K562 (cell line): ENCODE results near the gene ACBD5. TPM values are rescaled to one million over a fixed set of nuclear protein-coding genes. Genes with fewer than 3 reads are reported as not detected.

Source experiments
- ATAC-seq: fragments of 200-7000 bp; cut with Tn5 transposase; 3 replicates; pipeline ENCODE4 v1.9.1; 2020; ENCODE audit warnings: moderate library complexity
- BruUV-seq: library from RNA; stranded (reverse); fragments of 400-500 nt; replicated peaks from 2 replicates; lab custom pipeline; 2021; lab: Mats Ljungman, UMichigan
- CTCF ChIA-PET: fragments of 300-600 bp; formaldehyde crosslinking; extraction: SDS; loops from one replicate; lab custom pipeline; 2021; ENCODE audit warnings: low intra/inter-chr PET ratio; lab: Yijun Ruan, JAX
- POLR2A ChIA-PET: fragments of 300-600, 350-650 bp; sonication (Branson Sonifier 250); formaldehyde crosslinking; extraction: SDS; loops from one replicate; lab custom pipeline; 2021; ENCODE audit warnings: antibody characterized with exemption, inconsistent platforms; lab: Yijun Ruan, JAX
- DNase-seq, 4 experiments: peaks; one replicate each; pipeline versions ENCODE4 v3.0.0 to v3.0.0-alpha.2; 2011 to 2018; ENCODE audit warnings: low spot score in 3 of 4, mixed read lengths in 3 of 4; ENCODE audit errors: extremely low read depth in 1 of 4
- FAIRE-seq: peaks from 2 replicates; lab custom pipeline; 2011; peaks lifted over from hg19 to GRCh38; lab: Jason Lieb, UNC
- H2AFZ ChIP-seq: 2 replicates; pipeline ENCODE4 v1.6.0; 2011; ENCODE audit warnings: low read depth, low read length, control low read depth, inconsistent platforms
- H3K27ac ChIP-seq: fragments of 200-600 bp; 3 replicates; pipeline ENCODE4 v1.8.0; 2011; ENCODE audit warnings: low read depth, mild to moderate bottlenecking, control low read depth, inconsistent platforms, low read length, moderate library complexity, mixed read lengths; ENCODE audit errors: extremely low read depth
- H3K27me3 ChIP-seq, 2 experiments: fragments of 300-600 bp in 1 of 2; 2 replicates in 1 of 2; 3 replicates in 1 of 2; pipeline versions ENCODE4 v1.6.0 to v1.8.0; 2011; ENCODE audit warnings: inconsistent platforms in 2 of 2, low read length in 2 of 2, mild to moderate bottlenecking in 1 of 2, mixed read lengths in 1 of 2, moderate library complexity in 1 of 2; ENCODE audit not compliant: control insufficient read depth in 2 of 2, insufficient read depth in 2 of 2
- H3K36me3 ChIP-seq: fragments of 300-600 bp; 3 replicates; pipeline ENCODE4 v1.8.0; 2011; ENCODE audit warnings: mild to moderate bottlenecking, low read length, inconsistent platforms; ENCODE audit not compliant: control insufficient read depth, insufficient read depth
- H3K4me1 ChIP-seq, 2 experiments: fragments of 200-600 bp in 1 of 2; replicated peaks in 1 of 2; 2 replicates in 1 of 2; 3 replicates in 1 of 2; pipeline versions ENCODE4 v1.5.1 to v1.8.0; 2011; ENCODE audit warnings: inconsistent platforms in 2 of 2, low read length in 2 of 2, mild to moderate bottlenecking in 1 of 2, mixed read lengths in 1 of 2, moderate library complexity in 1 of 2; ENCODE audit not compliant: control insufficient read depth in 2 of 2, insufficient read depth in 2 of 2
- H3K4me2 ChIP-seq: 2 replicates; pipeline ENCODE4 v1.6.1; 2011; ENCODE audit warnings: low read length, control low read depth, inconsistent platforms, mixed read lengths; ENCODE audit not compliant: insufficient read depth
- H3K4me3 ChIP-seq: fragments of 200-600 bp; sonication (generic), shearing (Covaris generic); 2 replicates; pipeline ENCODE4 v1.5.1; 2016; ENCODE audit warnings: control low read depth, inconsistent platforms
- H3K79me2 ChIP-seq: fragments of 200-600 bp; 3 replicates; pipeline ENCODE4 v1.8.0; 2011; ENCODE audit warnings: low read length, inconsistent platforms; ENCODE audit not compliant: control insufficient read depth, insufficient read depth
- H3K9ac ChIP-seq, 2 experiments: 2 replicates each; pipeline versions ENCODE4 v1.6.0 to v1.6.1; 2011; ENCODE audit warnings: low read depth in 2 of 2, low read length in 2 of 2, control low read depth in 1 of 2, inconsistent platforms in 1 of 2, mild to moderate bottlenecking in 1 of 2, mixed read lengths in 1 of 2; ENCODE audit not compliant: insufficient read depth in 1 of 2
- H3K9me1 ChIP-seq: one replicate; pipeline ENCODE4 v1.6.0; 2011; ENCODE audit warnings: inconsistent platforms, mild to moderate bottlenecking, low read length, moderate library complexity; ENCODE audit not compliant: control insufficient read depth, insufficient read depth
- H3K9me3 ChIP-seq: replicated peaks from 2 replicates; pipeline ENCODE4 v1.5.1; 2011; ENCODE audit warnings: low read depth, low read length, inconsistent platforms; ENCODE audit not compliant: control insufficient read depth, insufficient read depth
- H4K20me1 ChIP-seq: replicated peaks from 2 replicates; pipeline ENCODE4 v1.6.1; 2011; ENCODE audit warnings: low read length, inconsistent platforms, mixed read lengths; ENCODE audit not compliant: control insufficient read depth, insufficient read depth
- BCOR ChIP-seq: fragments of 450-650 bp; IDR thresholded peaks from 2 replicates; pipeline ENCODE4 v1.6.1; 2016
- CBX5 ChIP-seq: IDR thresholded peaks from 2 replicates; pipeline ENCODE4 v1.6.1; 2014; ENCODE audit warnings: low read depth, borderline replicate concordance
- ELF1 ChIP-seq: fragments of 200-800 bp; sonication (Bioruptor generic); IDR thresholded peaks from 2 replicates; pipeline ENCODE4 v1.6.1; 2016; ENCODE audit warnings: missing genetic modification characterization, missing compliant biosample characterization
- HMGN3 ChIP-seq: IDR thresholded peaks from 2 replicates; pipeline ENCODE4 v1.6.1; 2011; ENCODE audit warnings: borderline replicate concordance, low read depth, mild to moderate bottlenecking, mixed read lengths, low read length; ENCODE audit not compliant: insufficient read length; ENCODE audit errors: extremely low read depth
- LCOR ChIP-seq: sonication (generic); formaldehyde crosslinking; IDR thresholded peaks from 2 replicates; pipeline ENCODE4 v1.8.0; 2022; ENCODE audit warnings: mild to moderate bottlenecking, missing genetic modification reagents
- THAP12 ChIP-seq: fragments of 250-450 bp; sonication (Bioruptor Pico); IDR thresholded peaks from 2 replicates; pipeline ENCODE4 v1.9.0; 2021; ENCODE audit warnings: mild to moderate bottlenecking, inconsistent platforms
- ZNF124 ChIP-seq: sonication (generic); formaldehyde crosslinking; IDR thresholded peaks from 2 replicates; pipeline ENCODE4 v1.8.1; 2022; ENCODE audit warnings: missing genetic modification reagents
- ZNF655 ChIP-seq: fragments of 250-450 bp; sonication (Bioruptor Pico); IDR thresholded peaks from 2 replicates; pipeline ENCODE4 v1.5.0; 2021
- WGBS: fragments of 100-300 bp; shearing (Covaris generic); methylation state at CpG from one replicate; pipeline ENCODE4 v1.1.6; 2016; ENCODE audit warnings: low coverage, mixed read lengths; ENCODE audit not compliant: insufficient coverage; ENCODE audit errors: missing lambda C conversion rate; 5-methylcytosine and 5-hydroxymethylcytosine counted together
- in situ Hi-C: fragments of 300-500 bp; cut with MboI; formaldehyde crosslinking; loops from 4 replicates; pipeline ENCODE4 v1.15.0; 2018; ENCODE audit warnings: inconsistent platforms, mixed read lengths
- intact Hi-C: fragments of 100-400 bp; cut with micrococcal nuclease; formaldehyde crosslinking; loops from 2 replicates; pipeline ENCODE4 v1.14.2; 2022
- polyA plus RNA-seq, 8 experiments: library from polyadenylated mRNA; depleted of rRNA in 4 of 8; stranded (reverse) in 5 of 8; unstranded in 3 of 8; fragments of >200 nt; fragmentation: Nextera tagmentation in 2 of 8; fragmentation: Illumina TruSeq in 1 of 8; extraction: Ambion mirVana in 2 of 8; extraction: Trizol in 1 of 8; gene quantifications; 2 replicates each; pipeline versions ENCODE4 v1.2.1 to v1.2.3, GENCODE V29; 2011 to 2014; ENCODE audit warnings: inconsistent platforms in 1 of 8, missing spikeins in 1 of 8
- total RNA-seq, 7 experiments: library from RNA; depleted of rRNA in 6 of 7; stranded (reverse); fragments of >200 nt in 6 of 7; fragmentation: Illumina TruSeq in 2 of 7; extraction: Trizol in 2 of 7; gene quantifications; 2 replicates each; pipeline versions ENCODE4 v1.2.1 to v1.2.3, GENCODE V29; 2011 to 2021; ENCODE audit warnings: low replicate concordance in 1 of 7
- TF ChIP-seq, protein P1 (sequence below), 2 experiments: fragments of 450-650 bp in 1 of 2; sonication (generic) in 1 of 2; formaldehyde crosslinking in 1 of 2; IDR thresholded peaks in 1 of 2; conservative IDR thresholded peaks in 1 of 2; 2 replicates each; pipeline versions ENCODE4 v1.6.1 to v1.8.1; 2016 to 2023; ENCODE audit warnings: mild to moderate bottlenecking in 2 of 2, moderate library complexity in 2 of 2, inconsistent platforms in 1 of 2, missing genetic modification reagents in 1 of 2

The ACBD5 gene
- total and polyA plus RNA-seq, 9 of the 15 experiments (the other 6 are each of a cell fraction or from before 2014, with no cell fraction given) = 1.5 to 10.3 (median 7.8) TPM

DNA sequence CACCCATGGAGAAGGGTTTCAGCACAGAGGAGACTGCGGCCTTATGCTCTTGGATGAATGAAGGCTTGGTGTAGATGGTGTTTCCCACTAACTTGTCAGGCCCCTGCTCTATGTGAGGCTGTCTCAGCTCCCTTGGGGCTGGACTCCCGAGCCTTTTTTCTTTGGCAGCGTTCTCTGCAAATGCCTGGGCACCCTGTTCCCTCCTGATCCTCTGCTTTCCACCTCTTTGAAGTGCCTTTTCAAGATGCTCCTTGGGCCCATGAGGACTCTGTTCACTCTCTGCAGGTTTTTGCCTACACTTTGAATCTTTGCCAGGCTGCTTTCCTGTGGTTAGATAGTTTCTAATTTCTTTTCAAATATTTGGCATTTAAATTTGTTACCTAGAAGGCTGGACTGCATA, 6.8 kb upstream of the ACBD5 start:
- Histone ChIP-seq H3K4me2 (no peak overlapping the region), H3K4me1 (peaks cover 9 to 16% of the 10 kb centered on the region in 2 experiments; a peak in 4 of 5 replicates), H3K27ac (no peak overlapping the region), H3K9me1 (no peaks in the 10 kb centered on the region), H4K20me1 (no peaks in the 10 kb centered on the region), H3K9me3 (no peaks in the 10 kb centered on the region), H2AFZ (no peak overlapping the region), H3K4me3 (no peak overlapping the region), H3K36me3 (no peaks in the 10 kb centered on the region), H3K9ac (no peak overlapping the region), H3K27me3 (no peaks in the 10 kb centered on the region), H3K79me2 (no peaks in the 10 kb centered on the region; the same call in 2 of the 3 replicates)
- no peak for FAIRE-seq
- no peak for ATAC-seq
- TF ChIP-seq LCOR (CRISPR knock-in tag) = no peak
- no peak for TF ChIP-seq ELF1 (tag)
- TF ChIP-seq, protein P1, sequence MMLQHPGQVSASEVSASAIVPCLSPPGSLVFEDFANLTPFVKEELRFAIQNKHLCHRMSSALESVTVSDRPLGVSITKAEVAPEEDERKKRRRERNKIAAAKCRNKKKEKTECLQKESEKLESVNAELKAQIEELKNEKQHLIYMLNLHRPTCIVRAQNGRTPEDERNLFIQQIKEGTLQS (IDR thresholded peaks at IDR 0.05) = no peak
- TF ChIP-seq, protein P1 (CRISPR knock-in tag; conservative IDR thresholded peaks at IDR 0.05) = no peak
- no peak for TF ChIP-seq ZNF124 (CRISPR knock-in tag)
- DNase-seq = no peak
- in situ Hi-C loops = no loop called here
- WGBS = 38% methylated on average over 3 of the region's 3 CpGs
- CTCF ChIA-PET = no interaction called here
- no TSS peak for BruUV-seq
- intact Hi-C loops = loop anchor here (10.0 kb wide), 1 partner anchor 277 kb away; no protein-coding TSS in a partner anchor
- POLR2A ChIA-PET = no interaction called here

DNA sequence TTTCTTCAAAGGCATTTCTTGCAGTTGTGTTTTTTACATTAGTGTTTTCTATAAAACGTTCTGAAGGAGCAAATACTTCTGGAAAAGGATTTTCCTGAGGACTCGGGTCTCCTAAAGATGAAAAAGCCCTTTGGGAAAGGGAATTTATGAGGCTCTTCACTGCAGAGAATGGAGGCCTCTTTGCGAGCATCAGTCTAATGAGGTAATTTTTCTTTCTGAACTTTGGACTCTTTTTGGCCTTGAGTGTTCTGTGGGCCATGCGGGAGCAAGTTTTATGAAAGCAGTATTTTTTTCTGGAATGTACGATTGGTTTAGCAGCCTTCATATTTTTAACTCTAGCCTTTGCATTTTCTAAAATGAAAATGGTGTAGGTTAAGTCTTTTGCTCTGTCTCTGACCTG, 6.4 kb upstream of the ACBD5 start:
- Histone ChIP-seq H3K36me3 (no peaks in the 10 kb centered on the region), H3K27ac (no peak overlapping the region), H3K4me1 (peaks cover 9 to 13% of the 10 kb centered on the region in 2 experiments; a peak in 4 of 5 replicates), H3K27me3 (no peaks in the 10 kb centered on the region), H3K4me2 (no peak overlapping the region), H4K20me1 (no peaks in the 10 kb centered on the region), H3K79me2 (no peaks in the 10 kb centered on the region; the same call in 2 of the 3 replicates), H3K9me3 (no peaks in the 10 kb centered on the region), H3K4me3 (no peak overlapping the region), H3K9ac (no peak overlapping the region), H3K9me1 (no peaks in the 10 kb centered on the region), H2AFZ (no peak overlapping the region)
- FAIRE-seq = no peak
- CTCF ChIA-PET = no interaction called here
- POLR2A ChIA-PET = no interaction called here
- intact Hi-C loops (loop anchor here (10.0 kb wide), 1 partner anchor 278 kb away; no protein-coding TSS in a partner anchor), in situ Hi-C loops (no loop called here)
- no peak for DNase-seq
- 50% methylated on average over 5 of the region's 5 CpGs for WGBS
- no peak for ATAC-seq
- BruUV-seq = no TSS peak
- TF ChIP-seq ZNF655 (CRISPR knock-in tag) (no peak), BCOR (no peak), THAP12 (no peak), CBX5 (no peak), HMGN3 (no peak)
